Stimulated activated naive CD8-positive, alpha-beta T cell treated with anti-CD3 and anti-CD28 coated beads, Interleukin-15, amount 100 ng/mL, for 72 hours (primary cell): ENCODE results near the gene TBC1D20.
"Not testable (repeated sequence)": the region's sequence is repeated elsewhere in the genome, so short reads cannot be mapped to it uniquely, and the experiment has no call there.

Experiments used
- ATAC-seq: fragments of 150-1000 bp; cut with Tn5 transposase; 2 replicates; pipeline ENCODE4 v1.10.0; 2021; ENCODE audit warnings: mild to moderate bottlenecking, moderate library complexity
- DNase-seq, 2 donors: peaks; one replicate each; pipeline ENCODE4 v3.0.0; 2021 to 2022
- H3K27ac Mint-ChIP-seq, 2 donors: one replicate each; pipeline ENCODE4 v1.8.0; 2022; ENCODE audit warnings: mild to moderate bottlenecking in 2 of 2, mixed read lengths in 2 of 2, moderate library complexity in 2 of 2
- H3K27me3 Mint-ChIP-seq: one replicate; pipeline ENCODE4 v1.8.0; 2022; ENCODE audit warnings: mixed read lengths
- H3K4me1 Mint-ChIP-seq: one replicate; pipeline ENCODE4 v1.8.0; 2022; ENCODE audit warnings: mild to moderate bottlenecking, mixed read lengths
- H3K4me3 Mint-ChIP-seq, 2 donors: one replicate each; pipeline ENCODE4 v1.8.0; 2022; ENCODE audit warnings: mild to moderate bottlenecking in 2 of 2, mixed read lengths in 2 of 2, moderate library complexity in 1 of 2
- H3K9me3 Mint-ChIP-seq, 2 donors: one replicate each; pipeline ENCODE4 v1.8.0; 2022; ENCODE audit warnings: mixed read lengths in 2 of 2

The TBC1D20 gene

DNA sequence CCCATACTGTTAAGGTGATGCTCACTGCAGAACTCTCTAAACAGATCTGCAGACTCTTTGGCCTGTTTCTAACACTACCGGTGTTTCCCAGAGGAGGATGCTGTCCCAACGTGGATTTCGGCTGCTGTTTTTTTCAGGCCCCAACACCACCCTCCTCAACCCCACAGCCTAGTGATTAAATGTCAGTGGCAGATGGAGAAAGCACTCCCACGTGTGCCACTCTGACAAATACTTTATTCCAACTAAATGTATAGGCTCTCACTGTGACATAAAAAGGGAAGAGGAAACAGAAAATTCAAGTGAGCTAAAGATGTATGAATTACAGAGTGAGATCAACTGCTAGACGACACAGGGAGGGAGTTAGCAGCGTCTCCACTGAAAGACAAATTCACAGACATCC, 3.6 kb downstream of the TBC1D20 start:
- no peak for DNase-seq
- H3K27me3 Mint-ChIP-seq = no peaks in the 10 kb centered on the region

DNA sequence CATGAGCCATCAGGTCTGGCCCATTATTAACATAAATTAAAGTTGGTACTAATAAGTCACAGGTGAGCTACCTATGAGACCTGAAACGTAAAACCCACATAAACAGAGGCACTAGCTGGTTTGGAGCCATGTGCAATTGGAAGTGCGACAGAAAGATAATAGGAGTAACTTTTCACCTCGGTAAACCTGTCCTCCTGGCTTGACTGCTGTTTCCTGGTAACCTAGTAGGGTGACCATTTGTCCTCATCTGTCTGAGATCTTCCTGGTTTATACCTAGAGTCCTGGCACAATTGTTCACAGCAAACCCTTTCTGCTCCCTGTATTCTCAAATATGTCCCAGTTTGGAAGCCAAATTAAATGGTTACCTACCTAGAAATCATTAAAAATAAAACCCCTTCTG, 7.4 kb downstream of the TBC1D20 start:
- DNase-seq (no peak), ATAC-seq (no peak)
- Mint-ChIP-seq H3K4me1 (peaks cover 26% of the 10 kb centered on the region), H3K4me3 (no peak overlapping the region), H3K27me3 (no peaks in the 10 kb centered on the region), H3K27ac (no peak overlapping the region), H3K9me3 (no peaks in the 10 kb centered on the region)

More for the DNA sequence above, 3.6 kb downstream of the TBC1D20 start:
- Mint-ChIP-seq H3K4me3 (no peak overlapping the region), H3K27ac (no peak overlapping the region), H3K9me3 (no peaks in the 10 kb centered on the region), H3K4me1 (peaks cover 51% of the 10 kb centered on the region)
- no peak for ATAC-seq

DNA sequence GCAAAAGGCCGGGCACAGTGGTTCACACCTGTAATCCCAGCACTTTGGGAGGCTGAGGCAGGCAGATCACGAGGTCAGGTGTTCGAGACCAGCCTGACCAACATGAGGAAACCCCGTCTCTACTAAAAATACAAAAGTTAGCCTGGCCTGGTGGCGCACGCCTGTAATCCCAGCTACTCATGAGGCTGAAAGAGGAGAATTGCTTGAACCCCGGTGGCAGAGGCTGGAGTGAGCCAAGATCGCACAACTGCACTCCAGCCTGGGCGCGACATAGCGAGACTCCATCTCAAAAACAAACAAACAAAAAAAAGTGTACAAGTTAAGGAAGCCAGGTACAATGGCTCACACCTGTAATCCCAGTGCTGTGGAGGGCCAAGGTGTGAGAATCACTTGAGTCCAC, 10.3 kb downstream of the TBC1D20 start:
- H3K27ac Mint-ChIP-seq, ATAC-seq, H3K4me3 Mint-ChIP-seq, H3K9me3 Mint-ChIP-seq, H3K27me3 Mint-ChIP-seq, H3K4me1 Mint-ChIP-seq, DNase-seq: not testable (repeated sequence)

DNA sequence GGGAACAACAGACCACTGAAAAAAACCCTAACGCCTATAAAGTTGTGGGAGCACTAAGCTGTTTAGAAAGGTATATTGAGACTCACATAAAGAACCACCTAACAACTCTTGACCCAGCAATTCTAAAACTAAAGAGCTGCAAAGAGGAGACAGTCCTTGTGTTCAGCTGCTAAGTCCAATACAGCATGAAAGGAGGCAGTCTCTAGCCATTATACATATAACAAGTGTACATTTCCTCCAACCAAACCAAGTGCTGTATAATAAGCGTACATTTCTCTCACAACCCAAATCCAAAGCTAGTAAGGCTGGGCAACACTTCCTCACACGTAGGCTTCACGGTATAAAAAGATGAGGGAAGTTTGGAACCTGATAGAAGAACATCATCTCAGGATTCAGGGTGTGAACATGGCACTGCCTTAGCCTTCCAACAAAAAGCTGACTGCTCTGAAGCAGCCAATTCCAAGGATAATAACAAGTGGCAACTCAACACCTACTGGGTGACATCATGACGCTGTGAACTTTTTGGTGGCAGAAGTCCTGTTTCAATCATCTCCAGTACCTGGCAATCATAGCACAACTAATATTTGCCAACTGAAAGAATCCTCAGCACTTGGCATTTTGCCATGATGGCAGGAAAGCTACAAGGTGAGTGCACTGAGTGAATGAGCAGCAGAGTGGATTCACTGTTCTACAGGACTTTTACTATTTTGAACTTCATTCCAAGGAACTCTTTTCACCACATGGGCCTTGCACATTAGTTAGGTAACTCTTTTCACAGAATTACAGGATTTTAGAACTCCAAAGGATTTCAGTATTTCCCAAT, 16.6 kb downstream of the TBC1D20 start:
- H3K27me3 Mint-ChIP-seq = no peaks in the 10 kb centered on the region
- DNase-seq (no peak), ATAC-seq (no peak)
- no peak overlapping the region for H3K4me3 Mint-ChIP-seq
- no peaks in the 10 kb centered on the region for H3K9me3 Mint-ChIP-seq
- H3K4me1 Mint-ChIP-seq = peaks cover under 1% of the 10 kb centered on the region
- H3K27ac Mint-ChIP-seq = no peak overlapping the region

DNA sequence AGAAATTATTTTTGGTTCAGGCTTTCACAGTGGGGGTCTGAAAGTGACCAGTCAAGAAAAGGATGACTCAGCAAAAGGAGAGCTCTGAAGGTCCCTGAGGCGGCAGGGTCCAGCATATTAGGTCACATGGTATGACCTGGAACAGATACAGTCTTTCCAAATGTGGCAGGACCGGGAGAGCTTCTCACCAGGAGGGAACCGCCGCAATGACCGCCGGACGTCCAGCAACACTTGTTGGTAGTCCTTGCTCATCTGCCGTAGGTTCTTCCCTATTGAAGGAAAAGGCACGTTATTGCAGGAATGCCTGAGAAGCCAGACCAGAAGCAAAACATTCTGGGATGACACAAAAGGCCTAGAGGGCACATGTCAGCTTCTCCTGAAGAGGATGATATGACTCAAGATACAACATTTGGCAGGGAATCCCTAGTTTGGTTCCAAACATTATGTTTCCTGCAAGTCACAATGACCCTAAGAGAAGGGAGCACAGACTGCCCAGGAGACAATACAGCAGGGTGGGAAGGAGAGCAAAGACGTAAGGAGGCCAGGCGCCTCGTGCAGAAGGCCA, 17.4 kb downstream of the TBC1D20 start:
- no peak for ATAC-seq
- Mint-ChIP-seq H3K27me3 (no peaks in the 10 kb centered on the region), H3K4me1 (peaks cover 8% of the 10 kb centered on the region), H3K27ac (no peak overlapping the region), H3K4me3 (no peak overlapping the region), H3K9me3 (no peaks in the 10 kb centered on the region)
- DNase-seq = no peak

DNA sequence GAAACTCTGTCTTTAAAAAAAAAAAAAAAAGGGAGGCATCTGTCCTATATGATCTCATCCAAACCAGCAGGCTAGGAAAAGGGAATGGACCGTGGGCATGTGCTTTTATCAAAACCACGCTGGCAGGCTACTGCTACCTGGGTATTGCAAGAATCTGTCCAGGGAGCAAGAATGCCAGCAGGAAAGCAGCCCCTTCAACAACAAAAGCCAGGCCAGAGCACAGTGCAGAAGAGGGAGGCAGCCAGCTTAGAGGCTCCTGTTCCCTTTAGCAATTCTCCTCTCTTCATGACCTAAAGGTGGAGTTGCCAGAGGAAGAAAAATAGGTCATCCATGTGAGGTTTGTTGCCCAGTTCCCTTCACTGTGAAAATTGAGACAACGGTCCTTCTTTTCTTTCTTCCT, 18.2 kb downstream of the TBC1D20 start:
- Mint-ChIP-seq H3K27ac (no peak overlapping the region), H3K4me1 (peaks cover 17% of the 10 kb centered on the region), H3K9me3 (no peaks in the 10 kb centered on the region), H3K27me3 (no peaks in the 10 kb centered on the region), H3K4me3 (no peak overlapping the region)
- DNase-seq (no peak), ATAC-seq (no peak)

DNA sequence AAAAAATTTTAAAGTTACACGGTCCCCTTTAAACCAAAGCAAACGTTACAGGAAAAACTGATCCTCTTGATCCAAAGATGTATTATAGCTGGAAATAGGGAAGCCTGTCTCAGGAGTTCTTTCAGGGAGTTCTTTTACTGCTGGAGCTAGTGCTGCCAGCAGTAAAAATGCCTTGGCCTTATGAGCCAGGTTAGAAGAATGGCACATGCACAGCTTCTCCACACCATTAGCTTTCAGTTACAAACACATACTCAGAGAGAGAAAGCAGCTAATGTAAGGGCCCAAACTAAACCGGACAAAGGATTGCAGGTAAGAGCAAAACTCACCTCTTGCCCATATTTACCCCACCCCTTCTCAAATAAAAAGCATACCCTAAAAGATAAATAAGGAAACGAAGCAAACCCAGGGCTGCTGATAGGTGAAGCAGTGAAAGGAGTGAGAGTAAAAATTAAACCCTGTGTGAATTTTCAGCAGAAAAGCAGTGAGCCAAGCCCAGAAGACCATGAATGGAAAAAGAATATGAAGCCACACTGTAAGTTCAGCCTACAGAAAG, 19.0 kb downstream of the TBC1D20 start:
- Mint-ChIP-seq H3K9me3 (no peaks in the 10 kb centered on the region), H3K27me3 (no peaks in the 10 kb centered on the region), H3K4me3 (no peak overlapping the region), H3K4me1 (peaks cover 25% of the 10 kb centered on the region), H3K27ac (no peak overlapping the region)
- ATAC-seq = no peak
- DNase-seq = no peak

DNA sequence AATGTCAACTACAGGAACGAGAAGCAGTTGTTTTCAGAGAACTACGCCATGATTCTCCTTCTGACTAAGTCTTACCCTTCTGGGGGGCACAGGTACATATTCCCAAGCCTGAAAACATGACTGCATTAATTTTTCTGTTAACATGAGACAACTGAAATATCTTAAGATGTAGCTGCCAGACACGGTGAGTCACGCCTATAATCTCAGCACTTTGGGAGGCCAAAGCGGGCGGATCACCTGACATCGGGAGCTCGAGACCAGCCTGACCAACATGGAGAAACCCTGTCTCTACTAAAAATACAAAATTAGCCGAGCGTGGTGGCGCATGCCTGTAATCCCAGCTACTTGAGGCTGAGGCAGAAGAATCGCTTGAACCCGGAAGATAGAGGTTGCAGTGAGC, 21.7 kb downstream of the TBC1D20 start:
- peaks cover 46% of the 10 kb centered on the region for H3K4me1 Mint-ChIP-seq
- DNase-seq (no peak), ATAC-seq (no peak)
- peak overlapping the region in 1 of 2 donors; percentile 34 for H3K27ac Mint-ChIP-seq
- no peak overlapping the region for H3K4me3 Mint-ChIP-seq
- H3K9me3 Mint-ChIP-seq = no peaks in the 10 kb centered on the region
- H3K27me3 Mint-ChIP-seq = no peaks in the 10 kb centered on the region

DNA sequence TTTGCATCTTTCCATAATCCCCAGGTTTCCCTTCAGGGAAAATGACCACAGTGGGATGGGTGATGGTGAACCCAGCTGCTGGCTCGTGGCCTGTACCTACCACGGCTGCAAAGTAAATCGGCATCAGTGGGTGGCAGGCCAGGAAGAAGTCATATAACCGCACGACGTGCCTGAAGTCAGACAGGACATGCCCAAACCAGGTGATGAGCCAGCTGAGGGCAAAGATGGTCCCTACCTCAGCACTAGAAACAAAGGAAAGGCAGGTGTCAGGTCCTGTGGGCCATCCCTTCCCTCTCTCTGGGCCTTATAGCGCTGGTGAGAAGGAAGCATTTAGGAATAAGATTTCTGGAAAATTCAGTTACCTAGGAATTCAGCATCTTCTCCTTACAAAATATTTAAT, 22.2 kb downstream of the TBC1D20 start:
- DNase-seq (no peak), ATAC-seq (no peak)
- Mint-ChIP-seq H3K4me1 (peaks cover 51% of the 10 kb centered on the region), H3K27me3 (no peaks in the 10 kb centered on the region), H3K9me3 (no peaks in the 10 kb centered on the region), H3K27ac (no peak overlapping the region), H3K4me3 (no peak overlapping the region)

DNA sequence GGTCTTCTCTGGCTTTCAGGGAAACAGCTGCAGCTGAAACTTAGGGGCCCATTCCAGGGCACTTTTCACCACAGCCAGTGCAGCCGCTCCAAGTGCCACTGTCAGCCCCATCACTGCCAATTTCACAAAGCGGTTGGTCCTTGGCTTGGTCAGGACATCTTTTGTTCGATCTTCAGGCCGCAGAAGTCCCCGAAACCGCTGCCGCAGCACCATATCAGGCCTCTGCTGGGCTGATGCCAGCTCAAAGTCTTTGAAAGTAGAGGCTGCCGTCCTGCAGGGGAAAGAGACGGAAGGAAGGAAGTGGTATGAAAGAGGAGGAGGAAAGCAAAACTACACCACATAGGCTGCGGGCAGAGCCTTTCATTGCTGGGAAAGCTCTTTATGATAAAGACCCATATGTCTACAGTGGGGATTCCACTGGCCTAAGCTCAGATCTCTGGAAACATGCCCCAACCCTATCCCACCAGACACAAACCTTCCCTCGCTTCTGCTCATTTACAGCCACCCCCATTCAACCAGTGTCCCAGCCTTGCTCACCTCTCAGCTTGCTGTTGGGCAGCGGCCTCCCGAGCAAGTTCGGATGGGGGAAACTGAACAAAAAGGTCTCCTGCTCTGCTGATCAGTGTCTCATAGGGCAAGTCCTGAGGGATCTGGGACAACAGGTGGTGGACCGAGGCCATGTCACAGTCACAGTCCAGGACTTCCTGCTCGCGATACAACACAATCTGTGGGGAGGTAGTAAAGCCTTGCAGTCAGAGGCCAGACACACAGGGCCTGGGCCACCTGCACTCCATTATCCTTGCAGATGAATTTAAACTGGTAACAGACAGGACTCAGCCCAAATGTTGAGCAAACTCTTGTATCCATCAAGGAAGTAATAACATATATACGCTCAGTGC, 23.5 kb downstream of the TBC1D20 start:
- peak overlapping the region; percentile 85 to 90 for H3K27ac Mint-ChIP-seq
- peaks cover 64% of the 10 kb centered on the region for H3K4me1 Mint-ChIP-seq
- H3K9me3 Mint-ChIP-seq = no peaks in the 10 kb centered on the region
- ATAC-seq = peak; percentile 85
- DNase-seq = peak; percentile 49 to 84
- H3K27me3 Mint-ChIP-seq = no peaks in the 10 kb centered on the region
- peak overlapping the region; percentile 62 to 74 for H3K4me3 Mint-ChIP-seq

DNA sequence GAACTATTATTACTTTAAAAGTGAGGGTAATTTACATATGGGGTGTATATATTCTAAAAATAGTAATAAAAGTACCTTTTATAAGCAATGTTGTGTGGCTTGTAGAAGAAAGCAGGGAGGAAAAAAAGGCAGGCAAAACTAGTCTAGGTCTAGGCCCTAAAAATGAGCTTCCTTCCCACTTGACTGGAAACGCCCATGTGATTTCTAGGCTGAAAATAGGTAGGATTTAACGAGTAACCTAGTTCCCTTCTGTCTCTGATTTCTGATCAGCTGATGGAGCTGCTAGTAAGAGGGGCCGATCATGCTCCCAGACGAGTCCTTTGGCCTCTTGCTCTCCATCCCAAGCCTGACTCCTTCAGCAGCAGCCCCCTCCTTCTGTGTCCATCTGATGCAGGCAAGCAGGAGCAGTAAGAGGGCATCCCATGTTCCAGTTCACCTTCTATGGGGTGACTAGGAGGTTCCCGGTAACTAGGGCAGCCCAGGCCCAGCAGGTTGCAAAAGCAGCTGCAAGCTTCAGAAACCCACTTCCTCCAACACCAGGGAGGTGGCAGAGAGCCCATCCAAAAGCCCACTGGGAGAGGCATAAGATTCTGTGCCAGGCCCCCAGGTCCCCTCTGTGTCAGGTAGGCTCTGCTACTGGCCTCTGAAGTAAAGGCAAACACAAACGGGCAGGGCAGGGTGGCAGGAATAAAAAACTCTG, 24.4 kb downstream of the TBC1D20 start:
- Mint-ChIP-seq H3K27ac (peak overlapping the region in 1 of 2 donors; percentile 90), H3K9me3 (no peaks in the 10 kb centered on the region), H3K4me3 (peak overlapping the region; percentile 62 to 74), H3K4me1 (peaks cover 73% of the 10 kb centered on the region), H3K27me3 (no peaks in the 10 kb centered on the region)
- DNase-seq (no peak), ATAC-seq (peak; percentile 10)

DNA sequence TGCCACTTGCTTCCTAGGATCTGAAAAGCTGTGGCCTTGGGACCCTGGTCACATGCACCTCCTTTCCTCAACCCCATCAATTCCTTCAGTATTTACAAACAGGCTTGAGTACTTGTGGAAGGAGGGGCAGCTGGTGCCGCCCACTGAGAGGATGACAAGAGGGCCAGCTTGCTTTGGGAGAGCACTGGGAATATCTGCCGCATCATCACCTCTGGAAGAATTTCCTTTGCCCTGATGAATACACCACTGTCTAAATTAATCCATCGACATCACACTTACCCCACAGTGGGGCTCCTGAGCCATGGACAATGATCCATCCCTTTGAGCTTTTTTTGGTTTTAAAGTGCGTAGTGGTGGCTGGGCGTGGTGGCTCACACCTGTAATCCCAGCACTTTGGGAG, 25.9 kb downstream of the TBC1D20 start:
- H3K4me3 Mint-ChIP-seq = no peak overlapping the region
- DNase-seq (no peak), ATAC-seq (no peak)
- H3K4me1 Mint-ChIP-seq = peaks cover 88% of the 10 kb centered on the region
- no peaks in the 10 kb centered on the region for H3K27me3 Mint-ChIP-seq
- H3K9me3 Mint-ChIP-seq = no peaks in the 10 kb centered on the region
- peak overlapping the region in 1 of 2 donors; percentile 85 for H3K27ac Mint-ChIP-seq

DNA sequence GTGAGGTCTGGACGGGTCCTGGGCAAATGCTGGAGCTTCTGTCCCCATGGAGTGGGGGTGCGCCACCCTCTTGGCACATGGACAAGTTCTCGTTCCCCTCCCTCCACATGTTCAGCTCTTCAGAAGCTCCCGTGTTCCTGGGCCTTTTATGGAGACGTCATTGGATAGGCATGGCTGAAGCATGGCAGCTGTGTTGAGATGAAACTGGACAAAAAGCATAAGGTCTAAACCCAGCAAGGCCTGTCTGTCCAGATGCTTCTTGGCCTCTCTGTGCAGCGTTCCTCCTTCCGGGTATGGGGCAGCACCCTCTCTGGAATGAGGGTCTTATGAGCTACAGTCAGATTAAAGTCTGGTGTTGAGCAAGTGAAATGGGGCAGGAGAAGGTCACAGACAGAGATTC, 26.8 kb downstream of the TBC1D20 start:
- no peak overlapping the region for H3K4me3 Mint-ChIP-seq
- H3K4me1 Mint-ChIP-seq = peaks cover 95% of the 10 kb centered on the region
- H3K27ac Mint-ChIP-seq = no peak overlapping the region
- H3K9me3 Mint-ChIP-seq = no peaks in the 10 kb centered on the region
- ATAC-seq (no peak), DNase-seq (no peak)
- no peaks in the 10 kb centered on the region for H3K27me3 Mint-ChIP-seq

DNA sequence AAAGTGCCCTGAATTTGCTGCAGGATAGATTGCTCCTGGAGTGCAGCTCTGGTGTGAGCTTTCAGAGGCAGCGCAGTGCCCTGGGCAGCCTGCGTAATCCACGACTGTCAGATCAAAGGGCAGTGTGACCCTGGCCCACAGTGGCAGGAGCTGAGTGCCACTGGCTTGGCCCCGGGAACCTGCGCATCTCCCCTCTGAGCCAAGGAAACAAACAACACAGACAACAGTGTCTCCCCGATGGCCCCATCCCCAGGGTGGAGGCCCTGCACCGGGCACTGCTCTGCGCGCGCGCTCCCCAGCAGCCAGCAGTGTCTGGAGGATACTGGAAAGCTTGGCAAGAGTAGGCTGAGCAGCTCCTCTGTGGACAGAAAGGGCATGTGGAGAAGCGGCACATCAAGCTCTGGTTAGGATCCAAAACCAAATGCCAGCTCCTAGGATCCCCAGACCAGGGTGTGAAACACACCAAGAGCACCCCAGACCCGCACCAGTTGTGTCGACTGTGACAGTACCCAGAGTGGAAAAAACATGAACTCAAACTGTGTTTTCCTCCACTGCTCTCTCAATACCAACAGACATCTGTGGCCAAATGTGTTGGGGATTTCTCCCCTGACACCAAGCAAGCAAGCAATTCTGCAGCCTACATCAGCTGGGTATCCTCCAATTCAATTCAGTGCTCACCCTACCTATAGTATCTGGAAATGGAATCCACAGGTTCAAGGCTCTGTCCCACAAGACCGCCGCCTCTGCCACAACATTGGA, 27.5 kb downstream of the TBC1D20 start:
- peak overlapping the region; percentile 16 to 71 for H3K4me3 Mint-ChIP-seq
- no peak for DNase-seq

More for the DNA sequence above, 27.5 kb downstream of the TBC1D20 start:
- Mint-ChIP-seq H3K27ac (peak overlapping the region in 1 of 2 donors; percentile 35), H3K9me3 (no peaks in the 10 kb centered on the region), H3K4me1 (peaks cover 95% of the 10 kb centered on the region), H3K27me3 (no peaks in the 10 kb centered on the region)
- ATAC-seq = no peak
